ENCODE measurements around the gene FMNL3. TPM values are rescaled to one million over a fixed set of nuclear protein-coding genes. Genes with fewer than 3 reads are reported as not detected.

The FMNL3 gene
- total and polyA plus RNA-seq, 2 of the 8 experiments (the other 6 are each of a cell fraction or from before 2014, with no cell fraction given): 8.6 to 29.0 TPM

DNA sequence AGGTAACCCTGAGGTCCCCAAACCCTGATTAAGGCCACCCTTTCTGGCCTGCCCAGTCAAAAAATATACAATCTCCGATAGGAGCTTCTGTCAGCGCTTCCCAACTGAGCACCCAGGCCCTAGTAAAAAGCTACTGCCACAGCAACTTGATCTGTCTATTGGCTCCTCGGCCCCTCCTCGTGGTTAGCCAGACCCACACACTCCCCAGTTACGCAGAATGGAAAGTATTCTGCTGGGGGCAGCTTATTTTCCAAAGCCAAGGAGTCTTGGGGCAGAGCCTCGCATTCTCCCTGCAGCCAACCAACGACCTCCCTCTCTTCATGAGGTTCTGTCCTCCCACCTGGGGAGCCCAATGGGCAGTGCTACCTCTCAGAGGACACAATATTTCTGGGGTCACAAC lies 32.1 kb downstream of the FMNL3 start (continued):
- TF ChIP-seq CHD7 (IDR thresholded peaks at IDR 0.05; ENCODE audit: insufficient replicate concordance, low read length): no peak
- TF ChIP-seq CHD2 (IDR thresholded peaks at IDR 0.05; ENCODE audit: low read length): no peak
- TF ChIP-seq KDM1A (IDR thresholded peaks at IDR 0.05; ENCODE audit: borderline replicate concordance, low read length): no peak
- no peak for TF ChIP-seq HDAC2 (IDR thresholded peaks at IDR 0.05; ENCODE audit: borderline replicate concordance in 1 of 2, low read depth in 2 of 2, low read length in 2 of 2)
- no peak for TF ChIP-seq JUN (IDR thresholded peaks at IDR 0.05; ENCODE audit: low read depth, low read length)
- no peak for TF ChIP-seq CBX5 (IDR thresholded peaks at IDR 0.05; ENCODE audit: low read depth, low read length)

Data from H1 (cell line).